Lung (tissue), 12 donors: ENCODE data around the gene CD300LD. TPM values are rescaled to one million over a fixed set of nuclear protein-coding genes. Genes with fewer than 3 reads are reported as not detected.

Experiments used
- ATAC-seq: fragments of 200-7000 bp; cut with Tn5 transposase; one replicate; pipeline ENCODE4 v1.9.1; 2020; ENCODE audit warnings: moderate number of reproducible peaks; ENCODE audit not compliant: insufficient read depth, low FRiP score
- DNase-seq, 3 donors: peaks; one replicate each; pipeline ENCODE4 v3.0.0-alpha.2; 2013 to 2017
- H3K27ac ChIP-seq, 2 donors: one replicate each; pipeline ENCODE4 v1.5.1; 2013; ENCODE audit warnings: mild to moderate bottlenecking in 2 of 2, moderate library complexity in 2 of 2, control low read depth in 1 of 2, inconsistent platforms in 1 of 2, low read depth in 1 of 2, low read length in 1 of 2
- H3K27me3 ChIP-seq, 3 donors: one replicate each; pipeline ENCODE4 v1.5.1; 2013; ENCODE audit warnings: low read length in 2 of 3; ENCODE audit not compliant: control insufficient read depth in 3 of 3, insufficient read depth in 3 of 3
- H3K36me3 ChIP-seq, 4 donors: one replicate each; pipeline ENCODE4 v1.5.1; 2013; ENCODE audit warnings: low read length in 4 of 4, mild to moderate bottlenecking in 1 of 4, moderate library complexity in 1 of 4; ENCODE audit not compliant: control insufficient read depth in 4 of 4, insufficient read depth in 4 of 4
- H3K4me1 ChIP-seq, 5 donors: one replicate each; pipeline ENCODE4 v1.5.1; 2013; ENCODE audit warnings: low read length in 5 of 5, mild to moderate bottlenecking in 2 of 5, moderate library complexity in 1 of 5; ENCODE audit not compliant: control insufficient read depth in 5 of 5, insufficient read depth in 5 of 5
- H3K4me3 ChIP-seq: one replicate; pipeline ENCODE4 v1.5.1; 2013; ENCODE audit warnings: mild to moderate bottlenecking, control low read depth, moderate library complexity
- H3K9ac ChIP-seq, 2 donors: one replicate each; pipeline ENCODE4 v1.5.1; 2013; ENCODE audit warnings: low read length in 2 of 2, control low read depth in 1 of 2; ENCODE audit not compliant: insufficient read depth in 1 of 2
- H3K9me3 ChIP-seq, 4 donors: one replicate each; pipeline ENCODE4 v1.5.1; 2013; ENCODE audit warnings: low read length in 3 of 4, mild to moderate bottlenecking in 1 of 4, moderate library complexity in 1 of 4; ENCODE audit not compliant: control insufficient read depth in 4 of 4, insufficient read depth in 3 of 4
- WGBS, 2 donors: extraction: QIAGEN DNeasy Blood & Tissue Kit; methylation state at CpG; one replicate each; pipeline ENCODE4 v1.1.7; 2013; 5-methylcytosine and 5-hydroxymethylcytosine counted together
- polyA plus RNA-seq, 2 donors: library from polyadenylated mRNA; stranded (reverse); fragments of 200-250 nt; gene quantifications; one replicate each; pipeline ENCODE4 v1.2.1, GENCODE V29; 2013
- total RNA-seq, 2 donors: library from RNA; depleted of rRNA in 1 of 2; stranded (reverse); fragments of >200 nt in 1 of 2; gene quantifications; one replicate each; pipeline ENCODE4 v1.2.1, GENCODE V29; 2014 to 2021
- TF ChIP-seq, protein P1 (sequence below): IDR thresholded peaks from 2 replicates; pipeline ENCODE4 v1.5.1; 2012; ENCODE audit warnings: mild to moderate bottlenecking; ENCODE audit errors: control extremely low read depth, extremely low read depth
- donor health status: control.
- donor health status: control.
- donor health status: Bipolar disorder and iron deficiency.
- donor health status: healthy.
- donor health status: DM: yes; HTN: yes; CAD: no.

The CD300LD gene
- total and polyA plus RNA-seq, 4 donors, result 0.25 to 0.52 TPM; not detected in 2

GRCh38 chr17:74599023-74599399 lies 6.9 kb upstream of the CD300LD start:
- H3K9ac ChIP-seq, result no peak overlapping the region
- H3K9me3 ChIP-seq, result peaks cover 0 to 2% (median 0%) of the 10 kb centered on the region in 4 donors
- 5 to 18% methylated on average over 3 of the region's 3 CpGs for WGBS, 2 donors
- TF ChIP-seq, protein P1, sequence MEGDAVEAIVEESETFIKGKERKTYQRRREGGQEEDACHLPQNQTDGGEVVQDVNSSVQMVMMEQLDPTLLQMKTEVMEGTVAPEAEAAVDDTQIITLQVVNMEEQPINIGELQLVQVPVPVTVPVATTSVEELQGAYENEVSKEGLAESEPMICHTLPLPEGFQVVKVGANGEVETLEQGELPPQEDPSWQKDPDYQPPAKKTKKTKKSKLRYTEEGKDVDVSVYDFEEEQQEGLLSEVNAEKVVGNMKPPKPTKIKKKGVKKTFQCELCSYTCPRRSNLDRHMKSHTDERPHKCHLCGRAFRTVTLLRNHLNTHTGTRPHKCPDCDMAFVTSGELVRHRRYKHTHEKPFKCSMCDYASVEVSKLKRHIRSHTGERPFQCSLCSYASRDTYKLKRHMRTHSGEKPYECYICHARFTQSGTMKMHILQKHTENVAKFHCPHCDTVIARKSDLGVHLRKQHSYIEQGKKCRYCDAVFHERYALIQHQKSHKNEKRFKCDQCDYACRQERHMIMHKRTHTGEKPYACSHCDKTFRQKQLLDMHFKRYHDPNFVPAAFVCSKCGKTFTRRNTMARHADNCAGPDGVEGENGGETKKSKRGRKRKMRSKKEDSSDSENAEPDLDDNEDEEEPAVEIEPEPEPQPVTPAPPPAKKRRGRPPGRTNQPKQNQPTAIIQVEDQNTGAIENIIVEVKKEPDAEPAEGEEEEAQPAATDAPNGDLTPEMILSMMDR, result no peak
- no peak overlapping the region for H3K4me3 ChIP-seq
- peaks cover 0 to 9% (median 0%) of the 10 kb centered on the region in 3 donors for H3K27me3 ChIP-seq
- H3K36me3 ChIP-seq, result no peaks in the 10 kb centered on the region
- no peak for ATAC-seq
- H3K27ac ChIP-seq, result no peak overlapping the region
- H3K4me1 ChIP-seq, result no peaks in the 10 kb centered on the region
- DNase-seq, result peak in 1 of 3 donors; percentile 5

DNA sequence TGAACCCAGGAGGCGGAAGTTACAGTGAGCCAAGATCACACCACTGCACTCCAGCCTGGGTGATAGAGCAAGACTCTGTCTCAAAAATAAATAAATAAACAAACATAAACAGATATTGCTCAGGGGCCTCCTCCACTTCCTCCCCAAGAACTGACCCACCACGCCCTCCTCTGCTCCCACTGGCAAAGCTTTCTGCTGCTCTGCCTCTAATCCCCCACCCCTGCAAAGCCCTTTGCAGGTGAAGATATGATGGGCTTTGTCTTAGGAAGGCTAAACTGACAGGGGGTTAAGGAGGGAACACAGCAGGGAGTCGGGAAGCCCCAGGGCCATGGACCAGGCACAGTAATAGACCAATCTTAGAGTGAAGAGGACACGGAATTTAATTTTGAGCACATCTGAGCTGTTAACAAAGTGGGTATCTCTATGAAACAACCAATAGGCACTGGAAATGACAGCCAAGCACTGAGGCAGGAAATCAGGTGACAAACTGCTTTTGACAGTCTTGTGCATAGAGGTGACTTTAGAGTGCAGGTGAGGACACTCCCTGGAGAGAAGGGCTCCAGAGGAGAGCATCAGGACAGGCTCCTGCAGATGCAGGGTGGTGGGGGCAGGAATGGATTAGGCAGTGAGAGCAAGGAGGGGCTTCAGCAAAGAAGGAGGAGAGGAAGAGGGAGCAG lies 6.4 kb upstream of the CD300LD start:
- WGBS, 2 donors, result 68 to 69% methylated on average over 4 of the region's 4 CpGs
- DNase-seq (no peak), ATAC-seq (no peak)
- Histone ChIP-seq H3K9me3 (peaks cover 0 to 2% (median 0%) of the 10 kb centered on the region in 4 donors), H3K36me3 (no peaks in the 10 kb centered on the region), H3K27ac (no peak overlapping the region), H3K9ac (no peak overlapping the region), H3K4me1 (no peaks in the 10 kb centered on the region), H3K27me3 (peaks cover 0 to 9% (median 0%) of the 10 kb centered on the region in 3 donors), H3K4me3 (no peak overlapping the region)
- TF ChIP-seq, protein P1, result no peak

- Histone ChIP-seq H3K9ac (no peak overlapping the region), H3K36me3 (no peaks in the 10 kb centered on the region), H3K27ac (no peak overlapping the region), H3K4me1 (no peaks in the 10 kb centered on the region), H3K9me3 (peaks cover 0 to 2% (median 0%) of the 10 kb centered on the region in 4 donors), H3K4me3 (no peak overlapping the region), H3K27me3 (peaks cover 0 to 7% (median 0%) of the 10 kb centered on the region in 3 donors)
- TF ChIP-seq, protein P1, result no peak
- DNase-seq (no peak), ATAC-seq (no peak)
- WGBS, 2 donors, result 72 to 85% methylated on average over 8 of the region's 8 CpGs
These were observed 5.1 kb upstream of the CD300LD start for GRCh38 chr17:74597069-74597790.
